ENCODE results near the gene COQ8A.
"Not testable (repeated sequence)": the region's sequence is repeated elsewhere in the genome, so short reads cannot be mapped to it uniquely, and the experiment has no call there.

Gene COQ8A

DNA sequence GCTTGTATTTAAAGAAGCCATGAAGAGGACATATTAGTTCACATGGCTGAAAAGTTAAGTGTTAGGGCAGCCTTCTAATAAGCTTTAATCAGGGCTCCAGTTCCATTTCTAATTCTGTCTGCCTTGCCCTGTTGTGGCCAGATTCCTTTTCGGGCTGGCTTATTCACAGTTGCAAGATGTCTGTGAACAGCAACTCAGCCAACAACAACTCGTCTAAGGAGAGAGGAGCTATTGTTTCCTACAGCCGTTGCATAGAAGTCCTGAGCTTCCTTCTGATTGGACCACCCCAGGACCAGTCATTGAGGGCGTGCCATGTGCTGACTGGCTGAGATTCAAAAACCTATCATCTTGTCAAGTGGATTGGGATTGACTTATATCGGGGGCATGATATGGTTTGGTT is 18.6 kb upstream of the COQ8A start:
- DNase-seq (ENCODE audit: low read depth in 1 of 2, low spot score in 1 of 2), result no peak

DNA sequence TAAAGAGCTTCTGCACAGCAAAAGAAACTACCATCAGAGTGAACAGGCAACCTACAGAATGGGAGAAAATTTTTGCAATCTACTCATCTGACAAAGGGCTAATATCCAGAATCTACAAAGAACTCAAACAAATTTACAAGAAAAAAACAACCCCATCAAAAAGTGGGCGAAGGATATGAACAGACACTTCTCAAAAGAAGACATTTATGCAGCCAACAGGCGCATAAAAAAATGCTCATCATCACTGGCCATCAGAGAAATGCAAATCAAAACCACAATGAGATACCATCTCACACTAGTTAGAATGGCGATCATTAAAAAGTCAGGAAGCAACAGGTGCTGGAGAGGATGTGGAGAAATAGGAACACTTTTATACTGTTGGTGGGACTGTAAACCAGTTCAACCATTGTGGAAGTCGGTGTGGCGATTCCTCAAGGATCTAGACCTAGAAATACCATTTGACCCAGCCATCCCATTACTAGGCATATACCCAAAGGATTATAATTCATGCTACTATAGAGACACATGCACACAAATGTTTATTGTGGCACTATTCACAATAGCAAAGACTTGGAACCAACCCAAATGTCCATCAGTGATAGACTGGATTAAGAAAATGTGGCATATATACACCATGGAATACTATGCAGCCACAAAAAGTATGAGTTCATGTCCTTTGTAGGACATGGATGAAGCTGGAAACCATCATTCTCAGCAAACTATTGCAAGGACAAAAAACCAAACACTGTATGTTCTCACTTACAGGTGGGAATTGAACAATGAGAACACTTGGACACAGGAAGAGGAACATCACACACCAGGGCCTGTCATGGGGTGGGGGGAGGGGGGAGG is 10.6 kb upstream of the COQ8A start:
- DNase-seq (ENCODE audit: low read depth in 1 of 2, low spot score in 1 of 2), result not testable (repeated sequence)

DNA sequence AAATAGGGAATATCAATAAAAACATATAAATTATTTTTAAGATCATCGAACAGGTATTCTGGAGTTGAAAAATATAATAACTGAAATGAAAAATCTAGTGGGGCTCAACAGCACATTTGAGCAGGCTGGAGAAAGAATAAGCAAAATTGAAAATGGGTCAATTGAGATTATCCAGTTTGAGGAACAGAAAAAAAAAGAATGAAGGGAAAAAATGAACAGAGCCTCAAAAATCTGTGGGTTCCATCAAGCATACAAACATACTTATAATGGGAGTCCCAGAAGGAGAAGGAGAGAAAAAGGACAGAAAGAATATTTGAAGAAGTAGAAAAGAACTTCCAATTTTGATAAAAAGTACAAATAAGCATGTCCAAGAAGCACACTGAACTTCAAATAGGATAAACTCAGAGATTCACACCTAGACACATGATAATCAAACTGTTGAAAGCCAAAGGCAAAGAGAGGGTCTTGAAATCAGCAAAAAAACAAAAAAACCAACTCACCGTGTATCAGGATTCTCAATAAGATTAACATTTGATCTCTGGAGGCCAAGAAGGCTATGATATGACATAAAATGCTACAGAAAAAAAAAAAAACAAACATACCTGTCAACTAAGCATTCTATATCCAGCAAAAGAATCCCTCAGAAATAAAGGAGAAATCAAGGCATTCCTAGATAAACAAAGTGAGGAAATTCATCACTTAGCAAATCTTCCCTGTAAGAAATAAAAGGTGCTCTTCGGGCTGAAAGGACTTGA is 5.4 kb upstream of the COQ8A start:
- no peak for DNase-seq (ENCODE audit: low read depth in 1 of 2, low spot score in 1 of 2)

DNA sequence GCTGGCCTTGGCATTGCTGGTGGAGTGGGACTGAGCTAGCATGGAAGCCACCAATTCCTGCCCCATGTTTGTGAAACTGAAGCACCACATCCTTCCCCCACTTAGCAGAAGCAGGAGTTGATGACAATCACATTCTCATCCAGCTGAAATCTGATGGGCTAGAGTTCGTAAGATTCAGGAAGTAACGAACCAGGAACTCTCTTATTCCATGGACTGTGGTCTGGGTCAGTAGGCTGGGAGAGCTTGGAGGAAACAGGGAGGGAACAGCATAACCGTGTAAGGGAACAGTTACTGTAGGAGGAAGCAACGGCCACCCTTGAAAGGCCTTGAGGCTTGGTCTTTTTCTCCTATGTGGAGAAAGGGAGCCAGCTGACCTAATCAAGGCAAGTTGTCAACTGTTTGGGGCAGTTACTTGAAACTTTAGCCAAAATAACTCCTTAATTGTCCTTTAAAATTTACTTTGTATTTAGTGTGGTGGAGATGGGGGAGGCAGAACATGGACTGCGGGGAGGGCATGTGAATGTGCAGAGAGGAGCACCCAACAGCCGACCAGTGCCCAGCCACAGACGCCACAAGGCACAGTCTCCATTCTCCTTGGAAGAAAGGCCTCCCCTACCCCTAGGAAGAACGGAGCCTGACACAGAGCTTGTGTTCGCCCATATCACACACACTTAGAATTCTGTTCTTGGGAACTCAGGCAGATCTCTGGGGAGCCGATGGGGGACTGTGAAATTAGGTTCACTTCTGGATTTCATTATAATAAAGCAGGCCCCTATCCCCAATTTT is 2.0 kb upstream of the COQ8A start:
- no peak for DNase-seq (ENCODE audit: low read depth in 1 of 2, low spot score in 1 of 2)

DNA sequence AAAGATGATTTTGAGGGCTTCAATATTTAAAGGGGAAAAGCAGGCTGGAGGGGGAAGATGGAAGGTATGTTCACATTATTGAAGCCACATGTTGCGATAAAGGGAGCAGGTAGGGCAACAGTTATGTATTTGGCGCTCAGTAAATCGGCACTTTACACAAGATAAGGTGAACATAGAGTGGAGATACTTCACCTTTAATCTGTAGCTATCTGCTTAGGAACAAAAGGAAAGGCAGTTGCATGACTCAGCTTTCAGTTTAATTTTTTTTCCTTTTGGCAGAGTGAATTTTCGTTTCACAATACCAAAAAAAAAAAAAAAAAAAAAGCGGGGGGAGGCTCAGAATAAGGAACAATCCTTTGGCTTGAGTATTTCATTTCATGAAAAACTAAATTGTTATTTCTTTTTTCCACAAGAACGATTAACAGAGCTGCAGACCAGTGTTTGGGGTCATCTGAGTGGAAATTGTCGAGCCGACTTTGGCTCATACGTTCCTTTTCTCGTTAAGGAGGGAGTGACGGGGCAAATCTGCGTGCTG is 1.1 kb upstream of the COQ8A start:
- no peak for DNase-seq (ENCODE audit: low read depth in 1 of 2, low spot score in 1 of 2)

DNA sequence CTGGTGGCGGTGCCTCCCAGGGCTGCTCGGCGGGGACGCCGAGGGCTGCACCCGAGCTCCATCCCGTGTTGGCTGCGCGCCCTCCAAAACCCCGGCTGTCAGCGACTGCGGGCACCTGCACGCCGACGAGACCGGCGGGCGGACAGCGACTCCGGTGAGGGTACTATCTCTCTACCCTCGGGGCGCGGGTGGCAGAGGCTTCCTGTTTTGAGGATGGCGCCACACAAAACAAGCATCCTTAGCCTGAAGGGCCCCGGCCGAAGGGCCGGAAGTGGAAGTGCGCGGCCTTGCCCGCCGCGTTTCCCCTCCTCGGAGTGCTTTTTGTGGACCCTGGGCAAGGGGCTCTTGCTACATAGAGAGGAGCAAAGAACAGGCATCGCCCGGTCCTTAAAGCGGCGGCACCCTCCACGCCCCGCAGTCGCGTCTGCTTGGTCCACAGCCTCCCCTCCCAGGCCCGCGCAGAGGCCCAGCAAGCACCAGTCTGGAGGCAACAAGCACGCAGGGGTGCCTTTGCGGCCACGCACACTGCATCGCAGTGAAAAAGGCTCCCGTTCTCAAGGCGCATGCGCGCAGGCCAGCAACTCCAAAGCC is 561 bp upstream of the COQ8A start:
- peak in 1 of 2 donors; percentile 45 for DNase-seq (ENCODE audit: low read depth in 1 of 2, low spot score in 1 of 2)

DNA sequence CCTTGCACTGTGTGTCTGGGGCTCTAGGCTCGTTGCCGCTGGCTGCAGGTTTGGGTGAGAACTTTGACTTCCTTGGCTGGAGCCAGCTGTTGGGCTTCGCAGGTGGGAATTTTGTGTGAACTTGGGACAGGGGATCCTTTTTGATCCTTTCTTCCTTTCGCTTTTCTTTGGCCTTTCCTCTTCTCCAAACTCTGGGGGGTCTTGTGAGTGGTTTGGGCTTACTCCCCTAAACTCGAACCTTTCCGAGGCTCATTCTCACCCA is 643 bp downstream of the COQ8A start:
- no peak for DNase-seq (ENCODE audit: low read depth in 1 of 2, low spot score in 1 of 2)

DNA sequence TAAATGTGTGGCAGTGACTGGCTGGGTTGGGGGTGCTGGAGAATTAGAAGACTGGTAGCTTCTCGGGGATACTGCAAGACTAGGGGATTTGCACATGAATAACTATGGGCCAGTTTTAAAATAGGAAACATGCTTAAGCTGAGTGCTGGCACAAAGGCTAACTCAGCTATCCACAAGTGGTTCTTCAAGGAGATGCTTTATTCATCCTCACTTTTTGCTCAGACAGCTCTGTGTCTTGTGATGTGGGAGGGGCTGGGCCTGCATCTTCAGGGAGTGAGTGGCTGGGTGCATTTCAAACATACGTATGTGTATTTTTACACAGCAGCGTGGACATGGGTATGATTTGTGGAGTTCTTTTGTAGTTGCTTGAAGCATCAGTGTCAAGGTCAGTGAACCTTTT is 2.3 kb downstream of the COQ8A start:
- no peak for DNase-seq (ENCODE audit: low read depth in 1 of 2, low spot score in 1 of 2)

DNA sequence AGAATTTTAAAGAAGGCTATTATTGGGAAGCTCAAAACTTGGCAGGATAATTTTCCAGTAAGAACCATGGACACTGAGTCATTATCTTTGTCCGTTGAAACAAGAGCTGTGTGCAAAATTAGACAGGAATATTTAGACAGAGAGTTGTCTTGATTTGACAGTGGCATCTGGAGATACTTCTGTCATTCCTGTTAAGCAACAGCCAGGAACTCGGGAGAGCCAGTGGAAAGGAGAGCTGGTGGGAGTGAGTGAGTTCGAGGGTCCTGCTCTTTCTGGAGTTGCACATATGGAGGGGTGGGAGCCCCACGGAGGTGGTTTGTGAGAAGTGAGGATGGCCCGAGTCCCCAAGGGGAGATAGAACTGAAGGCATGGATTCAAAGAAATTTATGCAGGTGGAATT is 3.1 kb downstream of the COQ8A start:
- DNase-seq (ENCODE audit: low read depth in 1 of 2, low spot score in 1 of 2), result no peak

DNA sequence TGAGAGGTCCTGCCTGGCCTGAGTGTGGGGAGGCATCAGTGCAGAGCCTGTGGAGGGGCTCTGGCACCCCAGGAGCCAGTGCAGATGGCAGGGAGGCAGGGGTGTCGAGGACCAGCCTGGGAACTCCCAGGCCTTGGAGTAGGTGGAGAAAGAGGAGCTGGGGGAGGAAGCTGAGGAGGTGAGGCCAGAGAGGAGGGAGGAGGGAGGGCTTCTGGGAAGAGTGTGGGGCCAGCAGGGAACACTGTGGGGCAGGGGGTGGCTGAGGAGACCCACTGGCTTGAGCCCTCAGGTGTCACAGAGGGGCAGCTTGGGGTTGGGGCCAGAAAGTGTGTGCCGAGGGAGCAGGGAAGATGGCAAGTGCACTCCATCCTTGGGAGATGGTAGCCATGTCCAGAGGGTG is 3.8 kb downstream of the COQ8A start:
- DNase-seq (ENCODE audit: low read depth in 1 of 2, low spot score in 1 of 2), result no peak

DNA sequence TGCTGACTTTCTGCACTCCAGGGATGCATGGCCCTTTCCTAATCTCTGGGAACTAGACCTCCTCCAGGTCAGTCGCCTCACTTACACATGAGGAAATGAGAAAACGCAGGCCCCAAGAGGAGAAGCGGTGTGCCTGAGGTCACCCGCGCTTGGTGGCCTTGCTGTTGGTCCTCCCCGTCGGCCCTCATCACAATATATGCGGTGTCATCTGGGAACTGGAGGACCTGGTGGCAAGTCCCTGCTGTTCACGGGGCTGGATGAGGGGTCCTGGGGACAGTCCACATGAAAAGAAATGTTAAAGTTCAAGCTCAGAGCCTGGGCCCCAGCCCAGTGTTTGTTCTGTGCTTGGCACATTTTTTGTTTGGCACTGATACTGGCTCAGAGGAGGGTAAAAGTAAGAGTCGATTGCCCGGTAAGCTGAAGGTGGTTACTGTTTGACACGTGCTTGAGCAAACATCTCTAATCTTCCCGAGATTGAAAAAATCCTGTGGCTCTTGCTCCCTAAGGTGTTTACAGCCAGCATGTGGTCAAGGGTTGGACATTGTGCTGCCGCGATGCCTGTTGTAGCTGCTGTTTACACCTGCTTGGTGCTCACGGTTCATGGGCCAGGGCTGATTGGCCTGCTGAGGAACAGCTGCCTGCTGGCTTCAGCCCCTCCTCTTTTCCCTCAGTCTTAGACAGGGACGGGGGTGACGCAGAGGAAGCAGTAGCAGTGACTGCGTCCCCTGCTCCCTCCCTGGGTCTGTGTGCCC is 5.2 kb downstream of the COQ8A start:
- DNase-seq (ENCODE audit: low read depth in 1 of 2, low spot score in 1 of 2), result no peak

DNA sequence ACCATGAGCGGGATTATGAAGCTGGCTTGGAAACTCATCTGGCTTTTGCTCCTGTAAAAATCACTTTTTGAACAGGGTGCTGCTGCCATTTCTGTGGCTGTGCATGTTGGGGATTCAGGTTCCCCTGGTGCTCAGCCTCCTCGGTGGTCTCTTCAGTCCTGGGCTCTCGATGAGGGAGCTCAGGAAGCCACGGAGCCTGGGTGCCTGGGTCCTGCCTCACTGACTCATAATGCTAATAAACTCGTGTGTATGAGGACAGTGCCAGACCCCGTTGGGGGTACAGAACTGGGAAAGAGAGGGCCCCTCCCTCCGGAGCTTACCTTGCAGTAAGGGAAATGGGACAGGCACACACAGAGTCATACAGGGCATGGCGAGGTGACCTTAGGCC is 5.8 kb downstream of the COQ8A start:
- DNase-seq (ENCODE audit: low read depth in 1 of 2, low spot score in 1 of 2), result no peak

DNA sequence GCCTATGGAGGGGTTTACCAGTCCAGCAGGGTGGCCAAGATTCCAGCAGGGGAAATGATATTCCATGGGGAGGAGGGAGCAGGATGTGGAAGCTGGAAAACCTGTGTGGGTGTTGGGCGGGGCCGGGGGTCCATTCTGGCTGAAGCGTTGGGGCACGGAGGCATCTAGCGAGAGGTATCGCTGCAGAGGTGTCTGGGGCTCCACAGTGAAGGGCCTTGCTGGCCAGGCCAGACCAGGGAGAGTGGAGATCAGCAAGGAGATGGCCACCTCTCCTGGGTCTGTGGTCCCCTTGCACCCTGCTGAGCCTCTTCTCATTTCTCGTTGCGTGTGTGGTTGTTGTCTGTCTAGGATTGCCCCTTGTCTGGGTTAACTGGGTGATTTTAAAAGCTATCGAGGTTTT is 6.2 kb downstream of the COQ8A start:
- DNase-seq (ENCODE audit: low read depth in 1 of 2, low spot score in 1 of 2), result no peak

DNA sequence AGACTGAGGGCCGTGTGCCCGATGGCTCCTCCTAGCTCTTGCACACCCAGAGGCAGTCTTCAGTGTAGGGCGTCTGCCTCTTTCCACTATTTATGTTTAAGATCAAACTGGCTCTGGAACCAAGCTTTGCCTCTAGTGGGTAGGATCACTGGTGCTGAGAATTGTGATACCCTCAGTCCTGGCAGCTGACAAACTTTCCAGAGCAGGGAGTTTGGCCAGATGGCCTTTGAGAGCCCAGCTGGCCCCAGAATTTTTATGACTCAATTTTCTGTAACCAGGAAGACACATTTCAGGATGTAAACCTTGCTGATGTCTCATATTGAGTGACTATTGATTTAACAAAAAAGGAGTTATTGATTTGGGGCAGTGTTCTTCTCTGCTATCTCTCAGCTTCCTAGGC is 6.7 kb downstream of the COQ8A start:
- no peak for DNase-seq (ENCODE audit: low read depth in 1 of 2, low spot score in 1 of 2)

DNA sequence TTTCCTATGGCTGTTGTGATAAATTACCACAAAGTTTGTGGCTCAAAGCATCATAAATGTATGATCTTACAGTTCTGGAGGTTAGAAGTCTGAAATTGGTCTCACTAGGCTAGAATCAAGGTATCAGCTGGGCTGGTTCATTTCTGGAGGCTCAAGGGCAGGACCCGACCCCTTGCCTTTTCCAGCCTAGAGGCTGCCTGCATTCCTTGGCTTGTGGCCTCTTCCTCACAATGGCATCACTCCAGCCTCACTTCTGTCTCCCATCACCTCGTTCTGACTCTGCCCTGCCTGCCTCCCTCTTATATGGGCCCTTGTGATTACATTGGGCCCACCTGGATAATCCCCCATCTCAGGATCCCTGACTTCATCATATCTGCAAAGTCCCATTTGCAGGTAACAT is 8.0 kb downstream of the COQ8A start:
- DNase-seq (ENCODE audit: low read depth in 1 of 2, low spot score in 1 of 2), result no peak

DNA sequence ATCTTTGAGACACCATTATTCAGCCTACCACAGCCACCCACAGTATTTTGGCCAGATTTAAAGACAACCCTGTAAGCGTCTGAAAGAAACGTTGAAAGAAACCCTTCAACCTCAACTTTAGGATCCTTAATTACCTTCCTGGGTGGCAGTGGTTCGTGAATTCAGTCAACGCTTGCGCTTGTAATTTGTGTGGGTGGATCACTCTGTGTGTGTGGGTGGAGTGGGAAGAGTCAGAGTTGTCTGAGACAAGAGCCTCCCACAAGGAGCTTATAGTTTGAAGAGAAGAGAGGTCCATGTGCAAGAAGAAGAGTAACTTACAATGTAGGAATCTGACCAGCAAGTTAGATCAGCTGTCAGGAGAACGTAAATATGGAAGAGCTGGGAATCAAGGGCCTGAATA is 8.4 kb downstream of the COQ8A start:
- no peak for DNase-seq (ENCODE audit: low read depth in 1 of 2, low spot score in 1 of 2)

DNA sequence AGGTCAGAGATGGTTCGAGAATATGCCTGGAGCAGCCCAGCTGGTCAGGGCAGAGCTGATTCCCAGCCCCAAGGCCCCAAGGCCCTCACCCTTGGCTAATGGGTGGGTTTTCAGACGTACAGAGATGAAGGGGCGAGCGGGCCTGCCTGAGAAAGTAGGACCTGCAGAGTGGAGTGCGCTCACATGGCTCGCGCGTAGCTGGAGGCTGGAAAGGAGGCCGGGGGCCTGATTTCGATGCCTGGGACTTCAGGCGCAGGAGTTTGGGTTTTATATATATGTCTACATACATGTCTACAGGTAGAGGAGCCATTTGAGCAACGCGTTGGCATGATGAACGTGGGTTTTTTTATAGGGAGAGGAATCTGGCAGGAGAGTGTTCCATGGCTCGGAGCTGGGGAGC is 8.9 kb downstream of the COQ8A start:
- no peak for DNase-seq (ENCODE audit: low read depth in 1 of 2, low spot score in 1 of 2)

DNA sequence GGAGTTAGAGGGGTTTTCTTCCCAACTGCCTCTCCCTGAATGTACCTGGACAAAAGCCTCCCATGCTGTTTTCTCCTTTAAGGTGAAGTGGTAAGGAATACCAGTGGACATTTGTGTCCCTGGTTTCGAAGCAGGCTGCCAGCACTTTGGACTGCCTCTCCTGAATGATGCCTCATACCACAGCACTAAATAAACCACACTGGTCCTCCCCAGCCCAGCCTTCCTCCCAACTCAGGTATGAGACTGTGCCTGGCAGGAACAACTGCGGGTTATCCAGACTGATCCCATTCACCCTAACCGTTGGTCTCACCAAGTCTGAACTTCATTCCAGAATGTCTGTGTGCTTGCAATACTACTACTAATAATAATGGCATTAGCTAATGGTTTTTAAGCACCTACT is 9.3 kb downstream of the COQ8A start:
- no peak for DNase-seq (ENCODE audit: low read depth in 1 of 2, low spot score in 1 of 2)

DNA sequence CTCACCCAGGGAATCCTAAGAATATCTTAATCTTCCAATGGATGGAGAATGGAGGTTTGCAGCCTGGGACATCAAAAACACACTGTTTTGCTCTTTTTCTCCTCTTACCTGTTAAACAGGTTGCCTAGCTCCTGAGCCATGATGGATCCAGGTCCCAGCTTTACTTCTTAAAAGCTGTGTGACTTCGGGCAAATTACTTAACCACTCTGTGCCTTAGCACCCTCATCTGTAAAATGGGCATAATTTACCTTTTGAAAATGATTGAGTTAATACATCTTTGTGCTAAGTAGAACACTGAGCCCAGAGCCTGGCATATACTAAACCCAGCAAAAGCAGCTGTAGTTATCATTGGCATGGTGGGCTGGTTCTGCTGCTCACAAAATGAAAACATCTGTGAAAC is 10.2 kb downstream of the COQ8A start:
- DNase-seq (ENCODE audit: low read depth in 1 of 2, low spot score in 1 of 2), result no peak

DNA sequence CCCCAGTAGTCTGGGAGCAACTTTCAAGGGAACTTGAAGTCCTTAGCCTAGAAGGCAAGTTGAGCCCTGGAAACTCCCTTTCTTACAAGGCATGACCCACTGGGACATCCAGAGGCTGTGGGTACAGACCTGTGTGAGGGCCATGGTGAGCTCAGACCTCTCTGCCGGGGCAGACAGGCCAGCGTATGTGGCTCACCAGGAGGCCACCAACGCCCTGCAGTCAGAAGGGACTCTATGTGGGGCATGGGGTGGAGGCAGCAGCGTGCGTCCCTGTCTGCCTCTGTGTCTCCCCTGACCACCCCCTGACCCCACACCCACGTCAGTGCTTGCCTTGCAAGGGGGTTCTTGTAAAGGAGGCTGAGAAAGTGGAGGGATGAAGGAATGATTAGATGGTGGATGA is 10.8 kb downstream of the COQ8A start:
- no peak for DNase-seq (ENCODE audit: low read depth in 1 of 2, low spot score in 1 of 2)
